Measurements from ENCODE around the gene CFAP206.
"Not testable (repeated sequence)": the region's sequence is repeated elsewhere in the genome, so short reads cannot be mapped to it uniquely, and the experiment has no call there.

The CFAP206 gene

DNA sequence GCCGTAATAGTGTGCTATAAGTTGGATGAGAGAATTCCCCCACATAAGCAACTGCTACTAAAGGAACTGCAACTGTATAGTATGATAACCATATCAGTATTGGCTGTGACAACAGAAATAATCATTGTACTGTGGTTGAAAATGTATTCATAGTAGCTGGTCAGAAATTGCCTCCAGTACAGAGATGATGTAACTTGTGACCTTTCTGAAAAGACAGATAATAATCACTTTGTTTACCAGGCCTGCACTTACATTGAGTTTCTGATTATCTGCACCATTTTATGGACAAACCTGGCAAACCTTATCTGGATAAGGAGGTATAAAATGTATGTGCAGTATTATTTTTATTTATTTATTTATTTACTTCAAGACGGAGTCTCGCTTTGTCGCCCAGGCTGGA, 19.0 kb downstream of the CFAP206 start:
- no peak for DNase-seq

DNA sequence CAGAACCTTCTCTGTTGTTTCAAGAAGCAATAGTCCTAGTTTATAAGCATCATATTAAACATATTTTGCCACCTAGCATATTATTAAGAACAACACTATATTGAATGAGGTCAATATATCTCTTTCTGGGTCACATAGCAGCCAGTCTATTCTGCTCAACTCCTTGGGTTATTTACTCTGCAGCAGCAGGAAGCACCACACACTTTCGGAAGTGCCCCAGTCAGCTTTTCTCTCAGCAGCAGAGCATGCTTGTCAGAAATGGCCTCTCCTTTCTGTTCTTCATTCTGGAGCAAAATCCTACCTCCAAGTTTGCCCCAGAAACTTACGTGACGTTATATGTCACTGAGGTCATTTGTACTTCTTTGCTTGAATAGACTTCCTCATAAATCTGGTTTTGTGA, 22.7 kb downstream of the CFAP206 start:
- DNase-seq = no peak

DNA sequence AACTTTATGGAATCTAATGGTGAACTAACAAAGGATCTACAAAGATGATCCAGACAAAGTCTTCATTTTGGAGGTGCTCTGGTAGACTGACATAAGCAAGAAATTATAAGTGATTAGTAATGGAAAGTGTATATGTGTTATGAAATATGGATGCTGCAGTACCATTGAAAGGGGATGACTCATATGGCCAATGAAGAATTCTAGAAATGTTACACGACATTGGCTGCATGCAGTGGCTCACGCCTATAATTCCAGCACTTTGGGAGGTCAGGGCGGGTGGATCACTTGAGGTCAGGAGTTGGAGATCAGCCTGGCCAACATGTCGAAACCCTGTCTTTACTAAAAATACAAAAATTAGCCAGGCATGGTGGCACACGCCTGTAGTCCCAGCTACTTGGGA, 23.5 kb downstream of the CFAP206 start:
- DNase-seq = no peak

DNA sequence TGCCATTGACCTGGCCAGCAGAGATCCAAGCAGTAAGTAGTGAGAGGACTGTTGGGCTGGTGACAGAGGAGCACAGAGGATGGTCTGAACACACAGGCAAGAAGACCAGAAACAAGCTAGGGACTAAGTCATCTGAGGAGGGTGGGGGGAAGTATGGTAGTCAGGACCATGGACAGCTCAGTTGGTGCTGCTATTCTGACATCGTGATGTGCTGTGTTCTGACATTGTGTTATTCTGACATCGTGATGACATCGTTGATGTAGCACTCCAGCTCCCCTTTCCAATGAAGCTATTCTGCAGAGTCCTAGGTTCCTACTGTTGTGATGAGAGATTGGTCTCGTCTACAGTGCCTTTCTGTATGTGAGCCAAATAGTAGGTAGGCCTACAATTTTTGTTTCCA, 28.7 kb downstream of the CFAP206 start:
- DNase-seq = no peak

DNA sequence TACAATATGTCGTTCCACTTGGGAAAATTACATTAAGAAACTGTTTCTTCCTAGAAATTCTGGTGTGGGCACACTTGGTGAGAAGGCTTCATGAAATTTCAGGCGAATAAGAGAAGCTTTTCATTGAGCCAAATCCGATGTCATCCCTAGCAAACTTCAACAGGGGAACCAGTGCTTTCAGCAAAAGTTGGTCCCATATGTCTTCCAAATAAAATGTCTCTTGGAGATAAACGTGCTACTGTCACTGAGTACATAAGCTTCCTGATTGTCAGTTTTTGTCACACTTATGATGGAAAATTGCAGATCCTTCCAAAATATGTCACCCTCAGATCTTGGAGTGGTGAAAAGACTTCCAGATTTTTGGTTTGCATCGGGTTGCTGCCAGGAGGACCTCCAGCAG, 33.9 kb downstream of the CFAP206 start:
- no peak for DNase-seq

DNA sequence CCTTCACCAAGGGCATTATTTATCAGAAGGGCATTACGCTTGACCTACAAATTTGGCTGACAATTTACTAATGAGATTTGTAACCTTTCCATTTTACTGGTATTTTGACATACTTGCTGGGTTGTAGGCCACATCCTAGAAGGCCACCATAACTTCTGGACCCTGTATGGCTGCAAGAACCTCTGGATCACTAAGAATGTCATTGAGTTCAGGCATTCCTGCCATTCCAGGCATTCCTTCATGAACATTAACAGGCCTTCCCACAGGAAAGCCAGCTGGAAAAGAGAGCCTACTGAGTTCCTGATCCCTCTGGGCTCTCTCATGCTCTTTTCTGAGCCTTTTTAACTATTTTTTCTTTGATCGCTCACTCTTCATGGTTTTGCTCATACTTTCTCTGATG, 36.6 kb downstream of the CFAP206 start:
- DNase-seq = no peak

DNA sequence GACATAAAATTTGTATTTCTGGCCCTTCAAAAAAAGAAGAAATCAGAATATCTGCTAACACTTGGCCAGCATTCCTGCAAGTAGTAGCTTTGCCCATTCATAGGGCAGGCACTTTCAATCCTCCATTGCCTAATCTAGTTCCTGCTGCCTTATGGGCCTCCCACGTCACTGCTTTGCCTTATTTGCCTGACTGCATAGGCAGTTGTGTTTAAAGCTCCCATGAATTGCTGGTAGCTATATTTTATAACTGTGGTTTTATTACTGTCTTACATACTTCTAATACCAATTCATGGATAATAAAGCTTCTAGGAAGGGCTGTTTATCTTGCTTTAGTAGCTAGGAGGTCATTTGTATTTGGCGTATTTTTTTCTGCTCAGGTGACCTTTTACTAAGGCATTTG, 57.3 kb downstream of the CFAP206 start:
- DNase-seq = no peak

DNA sequence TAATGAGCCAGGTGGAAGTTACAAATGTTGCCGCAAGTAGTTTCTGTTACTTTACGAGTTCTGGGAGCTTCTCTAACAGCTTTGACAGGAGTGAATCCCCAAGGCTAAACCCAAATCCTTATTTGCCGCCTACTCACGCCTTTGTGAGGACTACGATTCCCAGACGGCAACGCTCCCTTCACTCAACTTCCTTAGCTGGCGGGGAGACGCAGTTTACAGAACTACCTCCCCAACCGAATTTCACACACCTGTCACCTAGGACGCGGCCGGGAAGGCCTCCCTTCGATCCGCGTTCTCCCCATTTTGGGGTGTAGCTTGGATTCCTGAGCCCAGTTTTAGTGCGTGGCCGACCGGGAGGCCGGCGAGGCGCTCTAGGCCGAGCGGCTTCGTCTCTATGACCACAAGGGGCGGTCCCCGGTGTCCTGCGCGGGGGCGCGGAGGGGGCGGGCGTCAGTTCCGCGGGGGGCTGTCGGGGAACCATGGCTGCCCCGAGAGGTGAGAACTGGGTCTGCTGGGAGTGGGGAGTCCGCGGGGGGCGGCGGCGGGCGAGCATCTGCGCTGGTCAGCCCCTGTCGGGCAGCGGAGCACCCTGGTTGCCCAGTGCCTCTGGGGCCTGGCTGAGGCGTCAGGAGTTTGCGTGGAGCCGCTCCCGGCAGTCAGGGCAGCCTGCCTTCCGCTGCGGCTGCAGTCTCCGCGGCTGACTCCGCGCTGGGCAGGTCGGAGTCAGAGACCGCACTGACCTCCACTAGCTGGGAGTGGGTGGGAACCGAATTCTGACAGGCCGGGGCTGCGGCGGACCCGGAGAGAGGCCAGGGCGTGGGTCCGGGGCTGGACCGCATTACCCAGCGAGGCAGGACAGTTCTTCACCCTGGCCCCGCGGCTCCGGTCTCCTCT, 65.0 kb downstream of the CFAP206 start, which contains the start of gene SLC35A1:
Gene SLC35A1 (plus strand): TSS at position 450 of the 894 bp plus-strand sequence. CDS start 30 bp downstream, at position 480.
- DNase-seq = peak; percentile 83

DNA sequence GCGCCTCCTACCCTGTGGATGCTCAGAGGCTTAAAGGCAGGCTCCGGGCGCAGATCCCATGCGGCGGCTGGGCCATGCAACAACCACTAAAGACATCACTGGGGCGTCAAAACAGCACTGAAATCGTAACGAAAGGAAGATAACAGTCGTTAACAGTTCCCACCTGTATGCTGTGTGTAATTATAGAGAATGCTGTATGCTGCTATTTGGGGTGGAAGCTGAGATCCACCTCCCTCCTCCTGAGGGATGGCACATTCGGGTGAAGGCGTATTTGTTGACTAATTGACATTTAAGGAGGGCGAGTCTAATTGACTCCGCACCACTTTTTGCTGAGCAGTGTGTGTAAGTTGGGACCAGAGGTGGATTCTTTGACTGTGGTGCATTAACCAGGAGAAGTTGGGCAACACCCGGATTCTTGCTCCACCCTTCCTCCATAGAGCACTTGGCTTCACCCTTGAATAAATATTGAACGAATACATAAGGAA, 65.7 kb downstream of the CFAP206 start:
- DNase-seq = no peak

DNA sequence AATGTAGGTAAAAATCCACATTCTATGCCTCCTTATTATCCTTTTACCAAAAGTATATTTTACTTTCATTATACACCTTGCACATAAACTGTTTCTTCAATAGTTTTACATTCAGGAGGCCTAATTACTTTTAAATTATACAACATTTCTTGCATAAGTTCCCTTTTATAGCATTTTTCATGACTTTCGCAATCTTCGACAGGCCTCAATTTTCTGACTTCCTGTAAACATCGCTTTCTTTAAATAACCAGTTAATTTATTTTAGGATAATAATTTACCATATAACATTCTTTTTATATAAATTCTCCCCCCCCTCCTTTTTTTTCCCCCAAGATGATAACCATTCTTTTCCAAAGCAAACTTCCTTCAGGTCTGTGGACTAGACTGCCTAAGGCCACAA, 74.2 kb downstream of the CFAP206 start:
- DNase-seq = no peak

DNA sequence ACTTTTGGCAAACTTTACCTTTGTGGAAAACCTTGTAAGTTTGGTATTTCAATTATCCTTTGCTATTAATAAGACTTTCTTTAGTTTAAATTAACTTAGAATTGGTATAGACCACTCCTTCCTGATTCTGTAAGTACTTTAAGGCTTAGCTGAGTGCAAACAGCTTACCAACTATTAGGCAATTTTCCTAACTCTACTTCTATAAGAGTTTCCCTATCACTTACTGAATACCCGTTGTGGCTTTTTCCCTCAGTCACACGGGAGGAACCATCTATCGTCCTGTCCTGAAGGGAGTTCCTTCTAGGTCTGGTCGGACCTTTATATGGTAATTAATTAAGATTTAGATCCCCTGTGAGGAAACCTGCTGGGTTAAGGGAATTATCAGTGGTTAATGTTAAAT, 74.6 kb downstream of the CFAP206 start:
- no peak for DNase-seq

DNA sequence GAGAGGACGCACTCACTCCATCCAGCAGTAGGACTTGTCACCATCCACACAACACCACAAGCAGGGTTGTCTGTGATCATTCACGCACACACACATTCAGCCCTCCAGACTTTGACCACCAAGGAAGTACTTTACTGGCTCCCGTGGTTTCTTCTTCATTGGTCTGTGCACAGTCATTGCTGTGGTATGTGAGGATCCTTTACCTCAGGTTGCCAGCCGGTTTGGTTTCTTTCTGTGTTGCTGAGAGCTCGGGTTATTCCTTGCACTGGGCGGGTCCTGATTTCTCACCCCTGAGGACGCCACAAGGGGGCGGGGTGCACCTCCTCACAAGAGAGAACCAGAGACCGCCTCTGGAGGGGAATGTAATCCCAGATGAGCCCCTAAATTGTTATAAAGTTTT, 76.2 kb downstream of the CFAP206 start:
- DNase-seq = no peak

DNA sequence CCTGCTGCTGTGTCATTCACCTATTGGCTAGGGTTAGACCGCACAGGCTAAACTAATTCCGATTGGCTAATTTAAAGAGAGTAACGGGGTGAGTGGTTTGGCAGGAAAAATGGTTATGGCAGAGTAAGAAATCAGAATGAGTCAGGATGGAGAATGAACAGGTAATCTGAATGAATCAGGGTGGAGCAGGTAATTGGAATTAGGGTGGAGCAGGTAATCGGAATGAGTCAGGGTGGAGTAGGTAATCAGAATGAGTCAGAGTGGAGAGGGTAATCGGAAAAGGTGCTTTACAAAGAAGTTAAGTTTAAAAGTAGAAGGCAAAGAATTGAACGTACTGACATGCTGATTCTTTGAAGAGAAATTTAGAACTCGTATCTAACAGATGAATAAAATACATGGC, 76.7 kb downstream of the CFAP206 start:
- no peak for DNase-seq

DNA sequence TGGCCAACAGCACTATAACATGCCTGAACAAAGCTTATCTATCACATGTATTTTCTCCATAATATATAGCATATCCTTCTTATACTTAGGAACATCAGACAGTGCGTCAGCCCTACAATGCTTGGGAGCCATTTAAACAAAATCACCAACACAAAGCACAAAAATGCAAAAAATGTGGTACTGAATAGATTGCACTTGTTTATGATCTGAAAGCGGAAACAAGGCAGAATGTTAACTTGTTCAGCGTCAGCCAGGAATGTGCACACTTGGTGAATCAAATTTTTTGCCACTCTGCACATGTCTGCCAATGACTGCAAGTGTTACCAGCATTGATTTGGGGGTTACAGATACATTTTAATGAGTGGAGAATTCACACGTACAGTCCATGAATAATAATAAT, 79.8 kb downstream of the CFAP206 start:
- no peak for DNase-seq

DNA sequence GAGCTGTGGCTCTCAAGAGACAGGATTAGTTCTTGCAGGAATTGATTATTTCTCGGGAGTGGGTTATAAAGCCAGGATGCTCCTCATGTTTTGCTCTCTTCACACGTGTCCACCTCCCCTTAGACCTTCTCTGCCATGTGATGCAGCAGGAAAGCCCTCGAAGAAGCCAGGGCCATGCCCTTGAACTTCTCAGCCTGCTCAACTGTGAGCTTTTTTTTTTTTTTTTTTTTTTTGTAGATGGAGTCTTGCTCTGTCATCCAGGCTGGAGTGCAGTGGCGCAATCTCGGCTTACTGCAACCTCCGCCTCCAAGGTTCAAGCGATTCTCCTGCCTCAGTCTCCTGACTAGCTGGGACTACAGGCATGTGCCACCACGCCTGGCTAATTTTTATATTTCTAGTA, 81.6 kb downstream of the CFAP206 start:
- not testable (repeated sequence) for DNase-seq

DNA sequence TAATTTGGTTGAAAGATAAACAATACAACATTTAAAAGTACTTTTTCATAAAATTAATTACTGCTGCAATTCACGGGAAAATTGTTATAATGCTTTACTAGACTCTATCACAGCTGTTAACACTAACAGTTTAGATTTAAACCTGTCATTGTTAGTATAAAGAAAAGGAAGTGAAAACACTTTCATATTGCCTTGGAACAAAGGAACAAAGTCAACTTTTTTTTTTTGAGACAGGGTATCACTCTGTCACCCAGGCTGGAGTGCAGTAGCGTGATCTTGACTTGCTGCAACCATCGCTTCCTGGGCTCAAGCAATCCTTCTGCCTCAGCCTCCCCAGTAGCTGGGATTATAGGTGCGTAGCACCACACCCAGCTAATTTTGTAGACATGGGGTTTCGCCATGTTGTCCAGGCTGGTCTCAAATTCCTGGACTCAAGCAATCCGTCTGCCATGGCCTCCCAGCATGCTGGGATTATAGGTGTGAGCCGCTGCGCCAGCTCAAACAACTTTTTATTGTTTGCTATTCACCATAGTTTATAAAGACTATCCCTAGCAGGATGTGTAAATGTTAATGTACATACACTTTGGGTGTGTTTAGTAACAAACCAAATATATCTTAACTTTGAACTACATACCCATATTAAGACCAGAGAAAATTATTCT, 87.1 kb downstream of the CFAP206 start:
- DNase-seq = no peak

DNA sequence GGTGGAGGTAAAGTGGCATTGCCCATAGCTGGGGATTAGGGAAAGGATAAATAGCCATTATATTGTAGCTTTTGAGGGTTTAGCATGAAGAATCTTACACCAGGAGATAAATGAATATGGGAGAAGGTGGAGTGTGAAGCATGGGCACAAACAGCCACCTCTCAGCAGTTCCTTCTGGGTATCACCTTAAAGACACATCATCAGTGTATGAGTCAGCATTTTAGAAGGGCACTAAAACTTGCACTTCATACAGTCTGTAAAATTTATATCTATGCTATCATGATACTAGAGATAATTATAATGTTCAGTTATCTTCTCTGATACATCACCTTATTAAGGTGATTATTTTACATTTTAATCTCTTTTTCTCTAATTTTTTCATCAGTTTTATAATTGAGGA, 90.3 kb downstream of the CFAP206 start:
- no peak for DNase-seq

DNA sequence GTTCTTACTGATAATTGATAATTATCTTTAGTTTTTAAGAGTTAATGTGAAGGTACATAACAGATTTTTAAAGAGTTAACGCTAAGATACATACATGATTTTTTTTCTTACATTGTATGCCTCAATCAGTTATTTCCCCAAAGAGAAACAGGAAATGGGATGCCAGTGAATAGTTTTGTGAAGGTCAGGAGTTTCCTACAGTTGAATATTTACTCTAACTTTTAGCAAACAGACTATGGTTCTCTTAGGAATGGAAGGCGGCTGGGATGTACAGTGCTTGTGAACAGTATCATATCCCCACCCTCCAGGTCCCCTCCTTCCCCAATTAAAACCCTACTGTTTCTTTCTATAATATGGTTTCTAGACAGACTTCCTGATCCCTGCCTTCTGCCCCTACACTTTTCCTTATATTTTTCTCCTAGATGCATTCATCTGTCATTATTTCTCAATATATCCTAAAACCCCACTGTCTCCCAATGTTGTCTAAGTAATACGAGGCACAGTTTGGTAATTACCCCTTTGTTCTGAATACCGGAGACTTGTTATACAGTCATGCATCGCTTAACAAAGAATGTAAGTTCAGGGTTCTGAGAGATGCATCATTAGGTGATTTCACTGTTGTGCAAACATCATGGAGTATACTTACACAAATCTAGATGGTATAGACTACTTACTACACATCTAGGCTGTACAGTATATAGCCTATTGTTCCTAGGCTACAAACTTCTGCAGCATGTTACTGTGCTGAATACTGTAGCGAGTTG, 94.2 kb downstream of the CFAP206 start:
- no peak for DNase-seq

DNA sequence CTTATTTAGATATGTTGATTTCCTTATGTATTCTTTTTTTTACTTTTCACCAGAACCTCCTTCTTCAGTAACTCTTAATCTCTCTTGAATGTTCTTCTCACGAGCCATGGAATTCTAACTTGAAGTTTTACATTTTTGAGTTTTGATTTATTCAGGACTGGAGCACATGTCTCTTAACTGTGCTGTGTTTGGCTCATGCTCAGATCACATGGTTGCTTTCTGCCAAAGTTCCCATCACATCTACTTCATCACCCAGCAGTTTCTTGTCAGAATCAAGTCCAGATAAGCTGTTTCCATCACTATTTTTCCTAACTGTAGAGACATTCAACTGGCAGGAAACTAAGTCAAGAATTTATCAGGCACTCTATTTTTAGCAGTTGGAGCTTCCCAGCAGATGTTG, 96.7 kb downstream of the CFAP206 start:
- DNase-seq = no peak

Data from NCI-H2171 (cell line).